Activated T-cell treated with anti-CD3 and anti-CD28 coated beads, Interleukin-2, amount 50 U/mL, for 4 hours (primary cell): Measurements from ENCODE around the gene CD300LG. TPM values are rescaled to one million over a fixed set of nuclear protein-coding genes. Genes with fewer than 3 reads are reported as not detected.
A peak's percentile ranks its signal among the peaks of the same experiment; 100 is the strongest.

ENCODE experiments used
- ATAC-seq, 2 donors: fragments of 200-7000 bp; cut with Tn5 transposase; one replicate each; pipeline ENCODE4 v1.10.0; 2021
- DNase-seq: peaks from one replicate; pipeline ENCODE4 v3.0.0-alpha.2; 2020
- H3K27me3 Mint-ChIP-seq: one replicate; pipeline ENCODE4 v1.8.0; 2021; ENCODE audit warnings: low read depth, mixed read lengths
- H3K36me3 Mint-ChIP-seq: one replicate; pipeline ENCODE4 v1.8.0; 2022; ENCODE audit warnings: mixed read lengths; ENCODE audit not compliant: insufficient read depth
- H3K4me1 Mint-ChIP-seq: one replicate; pipeline ENCODE4 v1.8.0; 2021; ENCODE audit warnings: low read depth, mixed read lengths
- H3K4me3 Mint-ChIP-seq: one replicate; pipeline ENCODE4 v1.8.0; 2021; ENCODE audit warnings: mild to moderate bottlenecking, moderate library complexity, mixed read lengths
- H3K9me3 Mint-ChIP-seq: one replicate; pipeline ENCODE4 v1.8.0; 2021; ENCODE audit warnings: mixed read lengths
- total RNA-seq, 3 donors: library from RNA; stranded (reverse); gene quantifications; one replicate each; pipeline ENCODE4 v1.2.1, GENCODE V29; 2021

The CD300LG gene
- total RNA-seq, 3 donors from 2014 or later, result not detected

DNA sequence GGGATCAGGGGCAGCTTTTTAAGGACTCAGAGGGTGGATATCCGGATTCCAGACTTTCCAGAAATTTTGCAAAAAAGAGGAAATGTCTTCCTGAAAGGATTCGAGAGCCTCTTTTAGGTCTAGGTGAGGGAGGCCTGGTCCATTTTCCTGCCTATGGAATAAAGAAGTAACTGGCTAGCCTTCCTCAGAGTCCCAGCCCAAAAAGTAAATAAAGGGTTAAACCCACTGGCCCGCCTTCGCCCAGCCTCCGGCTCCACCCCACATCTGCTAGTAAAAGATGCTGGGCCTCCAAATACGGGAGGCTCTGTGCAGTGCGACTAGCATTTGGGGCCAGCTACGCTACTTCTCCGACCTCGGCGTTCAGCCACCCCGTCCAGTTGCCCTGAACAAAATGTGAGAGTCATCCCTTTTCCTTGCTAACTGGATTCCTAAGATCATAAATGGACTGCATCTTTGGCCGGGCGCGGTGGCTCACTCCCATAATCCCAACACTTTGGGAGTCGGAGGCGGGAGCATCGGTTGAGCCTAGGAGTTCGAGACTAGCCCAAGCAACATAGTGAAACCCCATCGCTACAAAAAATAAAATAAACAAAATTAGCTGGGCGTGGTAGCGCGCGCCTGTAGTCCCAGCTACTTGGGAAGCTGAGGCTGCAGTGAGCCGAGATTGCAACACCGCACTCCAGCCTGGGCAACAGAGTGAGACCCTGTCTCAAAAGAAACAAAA lies 61.2 kb downstream of the CD300LG start:
- Mint-ChIP-seq H3K4me1 (peaks cover 11% of the 10 kb centered on the region), H3K9me3 (no peaks in the 10 kb centered on the region), H3K27me3 (peaks cover 26% of the 10 kb centered on the region), H3K4me3 (peak overlapping the region; percentile 41), H3K36me3 (no peaks in the 10 kb centered on the region)
- ATAC-seq, result peak; percentile 69 to 70
- DNase-seq, result peak; percentile 47

DNA sequence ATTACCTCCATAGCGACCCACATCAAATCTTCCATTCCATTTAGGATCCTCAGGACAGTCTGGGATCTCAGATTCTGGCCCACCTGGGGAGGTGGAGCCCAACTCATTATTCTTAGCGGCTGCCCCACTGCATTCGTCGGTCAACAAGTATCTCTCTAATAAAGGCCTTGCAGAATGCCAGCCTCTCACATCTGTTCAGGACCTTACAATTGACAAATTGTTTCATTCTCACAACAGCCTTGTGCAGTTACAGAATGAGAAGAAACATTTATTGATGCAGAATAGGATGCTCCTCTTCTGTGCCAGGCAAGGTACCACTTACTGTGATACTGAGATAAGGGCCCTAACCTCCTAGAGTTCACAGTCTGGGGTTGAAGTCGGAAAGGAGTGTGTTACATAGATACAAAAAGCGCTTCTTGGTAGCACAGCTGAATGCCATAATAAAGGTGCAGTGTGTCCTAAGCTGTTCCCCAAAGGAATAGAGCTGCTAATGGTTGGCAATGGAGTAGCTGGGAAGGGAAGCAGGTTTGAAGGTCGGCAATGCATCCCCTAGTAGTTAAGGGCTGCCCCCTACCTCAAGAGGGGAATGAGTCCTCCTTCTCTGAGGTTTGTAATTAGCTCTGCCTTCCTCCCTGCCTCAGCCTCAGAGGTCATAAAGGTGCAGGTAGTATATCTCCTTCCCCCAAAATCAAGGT lies 62.7 kb downstream of the CD300LG start:
- ATAC-seq, result no peak
- Mint-ChIP-seq H3K27me3 (peaks cover 17% of the 10 kb centered on the region), H3K4me1 (peaks cover 11% of the 10 kb centered on the region), H3K4me3 (no peak overlapping the region), H3K36me3 (no peaks in the 10 kb centered on the region), H3K9me3 (no peaks in the 10 kb centered on the region)
- DNase-seq, result no peak

DNA sequence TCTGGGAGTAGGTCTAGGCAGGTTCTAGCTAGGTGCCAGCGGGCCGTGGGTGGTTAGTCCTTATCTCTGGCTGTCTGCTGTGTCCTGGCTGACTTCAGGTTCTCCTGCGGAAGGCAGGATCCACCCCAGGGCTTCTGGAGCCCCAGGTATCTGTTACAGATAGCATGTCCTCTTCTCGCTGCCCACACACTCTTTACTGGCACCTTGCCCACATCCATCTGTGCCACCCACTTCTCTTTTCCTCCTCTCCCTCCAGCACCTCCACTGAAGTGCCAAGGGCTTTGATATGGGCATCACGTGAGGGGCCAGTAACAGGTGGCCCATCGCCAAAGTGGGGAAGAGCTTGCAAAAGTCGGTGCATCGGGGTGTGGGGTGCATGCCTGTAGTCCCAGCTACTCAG lies 64.9 kb downstream of the CD300LG start:
- Mint-ChIP-seq H3K9me3 (no peaks in the 10 kb centered on the region), H3K4me1 (peaks cover 9% of the 10 kb centered on the region), H3K36me3 (no peaks in the 10 kb centered on the region), H3K27me3 (peaks cover 4% of the 10 kb centered on the region), H3K4me3 (no peak overlapping the region)
- no peak for ATAC-seq
- DNase-seq, result no peak

DNA sequence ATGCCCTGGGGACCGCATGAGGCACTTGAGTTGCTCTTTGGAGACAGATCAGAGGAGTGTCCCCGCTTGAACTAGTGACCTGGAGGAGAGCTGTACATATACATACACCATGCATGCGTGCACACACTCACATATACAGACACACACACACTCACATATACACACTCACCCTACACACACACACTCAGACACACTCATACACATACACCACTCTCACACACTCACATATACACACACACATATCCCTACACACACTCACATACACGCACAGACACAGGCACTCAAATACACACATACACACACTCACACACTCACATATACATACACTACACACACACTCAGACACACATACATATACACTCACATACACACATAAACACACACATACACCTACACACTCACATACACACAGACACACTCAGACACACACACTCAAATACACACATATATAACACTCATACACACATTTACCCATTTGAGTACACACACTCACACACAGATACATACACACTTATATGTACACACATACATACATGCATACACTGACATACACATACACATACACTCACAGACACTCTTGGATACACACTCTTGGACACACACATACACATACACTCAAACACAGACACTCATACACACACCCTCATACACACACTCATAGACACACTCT lies 65.8 kb downstream of the CD300LG start:
- no peaks in the 10 kb centered on the region for H3K9me3 Mint-ChIP-seq
- peaks cover 4% of the 10 kb centered on the region for H3K27me3 Mint-ChIP-seq
- no peak overlapping the region for H3K4me3 Mint-ChIP-seq
- DNase-seq, result no peak
- peaks cover 16% of the 10 kb centered on the region for H3K4me1 Mint-ChIP-seq
- ATAC-seq, result no peak
- no peaks in the 10 kb centered on the region for H3K36me3 Mint-ChIP-seq

Other genes starting within 250 kb of the CD300LG start
- gene MEOX1, start 185.3 kb upstream of the CD300LG start, total RNA-seq, result under 1 TPM; 0.21 to 0.35 (median 0.24) TPM
- gene SOST, start 88.4 kb upstream of the CD300LG start, total RNA-seq, result not detected
- 10 to 100 TPM; 16.9 to 17.4 (median 17.2) TPM for gene DUSP3, start 68.2 kb upstream of the CD300LG start, total RNA-seq
- not detected for gene CFAP97D1, start 66.7 kb upstream of the CD300LG start, total RNA-seq
- gene MPP3, start 14.0 kb upstream of the CD300LG start, total RNA-seq, result under 1 TPM; 0.24 to 0.94 (median 0.87) TPM
- gene MPP2, start 60.4 kb downstream of the CD300LG start, total RNA-seq, result under 1 TPM; 0.21 to 0.91 (median 0.54) TPM
- gene PPY, start 95.3 kb downstream of the CD300LG start, total RNA-seq, result not detected
- not detected for gene PYY, start 106.8 kb downstream of the CD300LG start, total RNA-seq
- gene NAGS, start 157.4 kb downstream of the CD300LG start, total RNA-seq, result under 1 TPM; 0.25 to 0.52 (median 0.45) TPM
- gene TMEM101, start 167.8 kb downstream of the CD300LG start, total RNA-seq, result 10 to 100 TPM; 20.2 to 23.1 (median 22.5) TPM
- 10 to 100 TPM; 77.6 to 88.2 (median 85.9) TPM for gene LSM12, start 219.5 kb downstream of the CD300LG start, total RNA-seq
- gene G6PC3, start 223.6 kb downstream of the CD300LG start, total RNA-seq, result 10 to 100 TPM; 24.7 to 28.4 (median 24.9) TPM